WERI-Rb-1 (cell line): Measurements from ENCODE around the gene NR2C2.

Experiments
- DNase-seq: peaks from one replicate; pipeline ENCODE4 v3.0.0-alpha.2; 2020
- H3K27ac ChIP-seq: fragments of 250-450 bp; sonication (Bioruptor Pico); 2 replicates; pipeline ENCODE4 v1.5.1; 2020; ENCODE audit warnings: mild to moderate bottlenecking, moderate library complexity
- H3K27me3 ChIP-seq: fragments of 250-450 bp; sonication (Bioruptor Pico); 2 replicates; pipeline ENCODE4 v1.5.1; 2021; ENCODE audit warnings: mild to moderate bottlenecking, low read depth, moderate library complexity; ENCODE audit not compliant: insufficient read depth, severe bottlenecking
- H3K36me3 ChIP-seq: fragments of 250-450 bp; sonication (Bioruptor Pico); 2 replicates; pipeline ENCODE4 v1.5.1; 2020; ENCODE audit warnings: mild to moderate bottlenecking, moderate library complexity
- H3K4me3 ChIP-seq: 2 replicates; pipeline ENCODE4 v1.5.1; 2011; ENCODE audit warnings: low read depth, mild to moderate bottlenecking, control low read depth, low read length
- H3K9me3 ChIP-seq: fragments of 250-450 bp; sonication (Bioruptor Pico); 2 replicates; pipeline ENCODE4 v1.5.1; 2021; ENCODE audit warnings: mild to moderate bottlenecking, moderate library complexity; ENCODE audit not compliant: severe bottlenecking
- TF ChIP-seq, protein P1 (sequence below): IDR thresholded peaks from 2 replicates; pipeline ENCODE4 v1.5.1; 2011; ENCODE audit warnings: low read depth, mild to moderate bottlenecking, control low read depth, inconsistent platforms, low read length

Gene NR2C2

DNA sequence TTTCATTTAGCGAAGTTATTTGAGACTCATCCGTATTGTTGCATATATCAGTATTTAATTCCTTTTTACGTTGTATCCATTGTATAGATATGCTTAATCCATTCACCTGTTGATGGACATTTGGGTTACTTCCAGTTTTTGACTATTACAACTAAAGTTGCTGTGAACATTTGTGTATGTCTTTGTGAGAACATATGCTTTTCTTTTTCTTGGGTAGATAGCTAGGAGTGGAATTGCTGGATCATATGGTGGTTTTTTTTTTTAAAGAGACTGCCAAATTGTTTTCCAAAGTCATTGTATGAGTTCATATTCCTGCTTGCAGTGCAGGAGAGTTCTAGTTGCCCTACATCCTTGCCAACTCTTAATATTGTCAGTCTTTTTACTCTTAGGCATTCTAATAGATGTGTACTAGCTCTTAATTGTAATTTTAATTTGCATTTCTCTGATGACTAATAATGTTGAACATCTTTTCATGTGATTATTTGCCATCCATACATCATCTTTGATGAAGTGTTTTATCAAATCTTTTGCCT, 37.3 kb downstream of the NR2C2 start:
- H3K4me3 ChIP-seq, result no peak overlapping the region
- no peak for DNase-seq
- TF ChIP-seq, protein P1, sequence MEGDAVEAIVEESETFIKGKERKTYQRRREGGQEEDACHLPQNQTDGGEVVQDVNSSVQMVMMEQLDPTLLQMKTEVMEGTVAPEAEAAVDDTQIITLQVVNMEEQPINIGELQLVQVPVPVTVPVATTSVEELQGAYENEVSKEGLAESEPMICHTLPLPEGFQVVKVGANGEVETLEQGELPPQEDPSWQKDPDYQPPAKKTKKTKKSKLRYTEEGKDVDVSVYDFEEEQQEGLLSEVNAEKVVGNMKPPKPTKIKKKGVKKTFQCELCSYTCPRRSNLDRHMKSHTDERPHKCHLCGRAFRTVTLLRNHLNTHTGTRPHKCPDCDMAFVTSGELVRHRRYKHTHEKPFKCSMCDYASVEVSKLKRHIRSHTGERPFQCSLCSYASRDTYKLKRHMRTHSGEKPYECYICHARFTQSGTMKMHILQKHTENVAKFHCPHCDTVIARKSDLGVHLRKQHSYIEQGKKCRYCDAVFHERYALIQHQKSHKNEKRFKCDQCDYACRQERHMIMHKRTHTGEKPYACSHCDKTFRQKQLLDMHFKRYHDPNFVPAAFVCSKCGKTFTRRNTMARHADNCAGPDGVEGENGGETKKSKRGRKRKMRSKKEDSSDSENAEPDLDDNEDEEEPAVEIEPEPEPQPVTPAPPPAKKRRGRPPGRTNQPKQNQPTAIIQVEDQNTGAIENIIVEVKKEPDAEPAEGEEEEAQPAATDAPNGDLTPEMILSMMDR, result no peak
- H3K9me3 ChIP-seq, result no peaks in the 10 kb centered on the region
- H3K36me3 ChIP-seq, result peaks cover 3% of the 10 kb centered on the region; the same call in 1 of the 2 replicates
- no peak overlapping the region for H3K27ac ChIP-seq
- H3K27me3 ChIP-seq, result no peaks in the 10 kb centered on the region

DNA sequence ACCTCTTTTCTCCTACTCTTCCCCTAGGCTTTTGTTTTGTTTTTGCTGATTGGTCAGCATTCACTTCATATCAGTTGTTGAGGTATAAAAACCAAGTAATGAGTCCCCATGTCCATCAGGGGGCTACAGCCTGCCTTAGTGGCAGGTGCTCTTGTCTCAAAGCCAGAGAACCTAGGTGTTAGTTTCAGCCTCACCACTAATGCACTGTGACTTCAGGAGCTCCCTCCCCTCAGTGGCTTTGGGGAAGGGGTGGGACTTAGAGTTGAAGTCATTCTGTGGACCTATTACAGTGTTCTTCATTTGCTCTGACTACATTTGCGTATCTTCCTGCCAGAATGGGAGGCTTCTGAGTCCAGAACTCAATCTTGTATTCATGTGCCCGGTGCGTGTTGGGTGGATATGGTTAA, 41.6 kb downstream of the NR2C2 start:
- peaks cover 3% of the 10 kb centered on the region; the same call in 1 of the 2 replicates for H3K36me3 ChIP-seq
- TF ChIP-seq, protein P1, result peak; percentile 14; the same call in 1 of the 2 replicates
- no peak overlapping the region for H3K4me3 ChIP-seq
- H3K9me3 ChIP-seq, result no peaks in the 10 kb centered on the region
- peak; percentile 14 for DNase-seq
- no peak overlapping the region for H3K27ac ChIP-seq
- no peaks in the 10 kb centered on the region for H3K27me3 ChIP-seq

DNA sequence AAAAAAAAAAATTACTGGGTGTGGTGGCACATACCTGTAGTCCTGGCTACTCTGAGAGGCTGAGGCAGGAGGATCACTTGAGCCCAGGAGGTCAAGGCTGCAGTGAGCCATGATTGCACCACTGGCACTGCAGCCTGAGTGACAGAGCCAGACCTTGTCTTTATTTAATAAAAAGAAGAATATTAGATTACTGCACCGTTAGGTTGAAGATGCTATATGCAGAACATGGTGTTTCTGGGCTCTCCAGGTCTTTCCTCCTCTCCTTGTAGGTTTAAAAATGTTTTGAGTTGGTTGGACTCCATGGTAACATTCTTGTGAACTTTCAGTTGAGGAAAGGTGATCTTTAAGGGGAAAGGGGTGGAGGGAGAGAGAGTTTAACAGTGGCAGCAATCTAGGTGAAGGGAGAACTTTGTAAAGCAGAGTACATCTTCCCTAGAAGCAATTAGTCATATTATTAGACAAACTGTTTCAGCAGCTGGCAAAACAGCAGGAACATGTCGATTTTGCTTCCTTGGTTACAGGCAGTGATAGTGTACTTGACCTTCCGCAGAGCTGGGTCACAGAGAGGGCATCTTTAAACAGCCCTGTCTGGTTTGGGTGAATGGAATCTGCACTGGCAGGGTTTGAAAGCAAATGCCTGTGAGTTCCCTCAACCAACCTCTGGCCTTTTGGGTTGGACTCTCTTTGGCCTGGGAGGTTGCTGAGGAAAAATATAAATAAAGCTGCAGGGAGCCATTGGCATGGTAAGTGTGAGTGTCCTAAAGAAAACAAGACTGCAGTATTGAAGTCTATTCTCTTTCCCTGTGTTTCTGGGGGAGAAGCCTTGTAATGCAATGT, 42.8 kb downstream of the NR2C2 start:
- Histone ChIP-seq H3K36me3 (no peaks in the 10 kb centered on the region), H3K4me3 (no peak overlapping the region), H3K27ac (no peak overlapping the region), H3K27me3 (no peaks in the 10 kb centered on the region), H3K9me3 (no peaks in the 10 kb centered on the region)
- TF ChIP-seq, protein P1, result no peak
- DNase-seq, result no peak

DNA sequence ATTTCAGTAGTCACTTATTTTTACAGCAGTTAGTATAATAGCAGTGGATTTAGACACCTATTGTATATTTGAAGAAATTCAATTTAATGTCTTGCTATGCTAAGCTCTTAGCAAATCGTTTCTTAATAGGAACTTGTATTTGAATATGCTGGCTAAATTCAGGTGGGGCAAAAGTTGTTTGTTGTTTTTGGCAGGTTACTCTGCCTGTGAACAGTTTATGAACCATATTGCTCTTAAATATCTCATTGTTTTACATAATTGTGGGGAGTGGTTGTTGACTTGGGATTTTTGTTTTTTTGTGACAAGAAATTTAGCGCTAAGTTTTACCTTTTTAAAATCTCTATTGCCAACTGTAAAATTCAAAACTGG, 43.4 kb downstream of the NR2C2 start:
- Histone ChIP-seq H3K27me3 (no peaks in the 10 kb centered on the region), H3K27ac (no peak overlapping the region), H3K4me3 (no peak overlapping the region), H3K9me3 (no peaks in the 10 kb centered on the region), H3K36me3 (no peaks in the 10 kb centered on the region)
- DNase-seq, result no peak
- TF ChIP-seq, protein P1, result no peak

DNA sequence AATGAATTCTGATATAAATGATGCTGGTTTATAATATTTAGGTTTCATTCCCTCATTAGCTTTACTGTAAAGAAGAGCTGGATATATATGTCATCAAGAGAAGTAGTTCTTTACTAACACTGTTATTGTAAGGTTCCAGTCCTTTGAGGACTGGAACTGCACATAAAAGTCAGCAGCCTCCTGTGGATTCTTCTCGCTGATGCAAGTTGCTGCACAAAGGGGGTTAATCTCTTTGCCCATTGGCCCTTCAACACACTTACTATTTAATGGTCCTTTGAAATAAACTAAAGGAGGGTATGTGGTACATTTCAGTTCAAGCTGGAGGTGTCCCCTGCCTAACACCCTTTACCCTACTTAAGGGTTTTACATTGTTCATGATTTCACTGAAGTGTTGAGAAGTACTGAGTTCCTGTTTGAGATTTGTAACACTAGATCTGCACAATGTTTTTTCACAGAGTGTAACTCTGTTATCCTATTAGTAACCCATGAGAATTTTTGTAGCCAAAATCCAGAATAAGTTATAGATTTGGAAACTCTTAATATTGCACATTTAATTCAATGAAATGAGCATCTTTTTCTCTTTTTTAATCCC, 43.9 kb downstream of the NR2C2 start:
- Histone ChIP-seq H3K27me3 (no peaks in the 10 kb centered on the region), H3K27ac (no peak overlapping the region), H3K36me3 (no peaks in the 10 kb centered on the region), H3K4me3 (no peak overlapping the region), H3K9me3 (no peaks in the 10 kb centered on the region)
- TF ChIP-seq, protein P1, result no peak
- DNase-seq, result no peak
